GM23338 (cell line): ENCODE results near the gene SLC7A14.

ENCODE experiments used
- CTCF ChIP-seq, 2 experiments: fragments of 200-600 bp in 1 of 2; sonication (generic) in 1 of 2; conservative IDR thresholded peaks; 2 replicates each; pipeline versions ENCODE4 v1.5.1 to v1.6.1; 2016 to 2017; ENCODE audit warnings: antibody characterized with exemption in 2 of 2, low read depth in 2 of 2, mild to moderate bottlenecking in 2 of 2, moderate library complexity in 1 of 2
- EZH2 ChIP-seq: fragments of 200-600 bp; sonication (generic); IDR thresholded peaks from one replicate; pipeline ENCODE4 v1.8.0; 2017; ENCODE audit warnings: antibody characterized with exemption, mild to moderate bottlenecking, low read depth; ENCODE audit not compliant: unreplicated experiment
- EZH2phosphoT487 ChIP-seq: fragments of 200-600 bp; sonication (generic); IDR thresholded peaks from one replicate; pipeline ENCODE4 v1.8.1; 2018; ENCODE audit warnings: antibody characterized with exemption; ENCODE audit not compliant: unreplicated experiment
- POLR2AphosphoS5 ChIP-seq: IDR thresholded peaks from 2 replicates; pipeline ENCODE4 v1.6.1; 2016; ENCODE audit warnings: antibody characterized with exemption, low read depth
- TF ChIP-seq, protein P1 (sequence below): IDR thresholded peaks from one replicate; pipeline ENCODE4 v1.6.1; 2018; ENCODE audit warnings: antibody characterized with exemption; ENCODE audit not compliant: unreplicated experiment

- TF ChIP-seq, protein P1, sequence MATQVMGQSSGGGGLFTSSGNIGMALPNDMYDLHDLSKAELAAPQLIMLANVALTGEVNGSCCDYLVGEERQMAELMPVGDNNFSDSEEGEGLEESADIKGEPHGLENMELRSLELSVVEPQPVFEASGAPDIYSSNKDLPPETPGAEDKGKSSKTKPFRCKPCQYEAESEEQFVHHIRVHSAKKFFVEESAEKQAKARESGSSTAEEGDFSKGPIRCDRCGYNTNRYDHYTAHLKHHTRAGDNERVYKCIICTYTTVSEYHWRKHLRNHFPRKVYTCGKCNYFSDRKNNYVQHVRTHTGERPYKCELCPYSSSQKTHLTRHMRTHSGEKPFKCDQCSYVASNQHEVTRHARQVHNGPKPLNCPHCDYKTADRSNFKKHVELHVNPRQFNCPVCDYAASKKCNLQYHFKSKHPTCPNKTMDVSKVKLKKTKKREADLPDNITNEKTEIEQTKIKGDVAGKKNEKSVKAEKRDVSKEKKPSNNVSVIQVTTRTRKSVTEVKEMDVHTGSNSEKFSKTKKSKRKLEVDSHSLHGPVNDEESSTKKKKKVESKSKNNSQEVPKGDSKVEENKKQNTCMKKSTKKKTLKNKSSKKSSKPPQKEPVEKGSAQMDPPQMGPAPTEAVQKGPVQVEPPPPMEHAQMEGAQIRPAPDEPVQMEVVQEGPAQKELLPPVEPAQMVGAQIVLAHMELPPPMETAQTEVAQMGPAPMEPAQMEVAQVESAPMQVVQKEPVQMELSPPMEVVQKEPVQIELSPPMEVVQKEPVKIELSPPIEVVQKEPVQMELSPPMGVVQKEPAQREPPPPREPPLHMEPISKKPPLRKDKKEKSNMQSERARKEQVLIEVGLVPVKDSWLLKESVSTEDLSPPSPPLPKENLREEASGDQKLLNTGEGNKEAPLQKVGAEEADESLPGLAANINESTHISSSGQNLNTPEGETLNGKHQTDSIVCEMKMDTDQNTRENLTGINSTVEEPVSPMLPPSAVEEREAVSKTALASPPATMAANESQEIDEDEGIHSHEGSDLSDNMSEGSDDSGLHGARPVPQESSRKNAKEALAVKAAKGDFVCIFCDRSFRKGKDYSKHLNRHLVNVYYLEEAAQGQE: no peak
- TF ChIP-seq EZH2phosphoT487: no peak
- TF ChIP-seq CTCF (conservative IDR thresholded peaks at IDR 0.05; ENCODE audit: low read depth in 2 of 2): no peak
- TF ChIP-seq EZH2: no peak
- no peak for TF ChIP-seq POLR2AphosphoS5
These were observed 16.7 kb upstream of the SLC7A14 start for GRCh38 chr3:170602556-170602955.
